Loucy (cell line): ENCODE data around the gene ADCY9.

Experiments
- H2AFZ ChIP-seq: fragments of 200-600 bp; sonication (generic); 2 replicates; pipeline ENCODE4 v1.6.0; 2016; ENCODE audit warnings: antibody characterized with exemption, mild to moderate bottlenecking, low read length, moderate library complexity
- H3F3A ChIP-seq: fragments of 200-600 bp; 2 replicates; pipeline ENCODE4 v1.6.0; 2016; ENCODE audit warnings: antibody characterized with exemption, low read depth, mild to moderate bottlenecking
- H3K27me3 ChIP-seq: fragments of 200-600 bp; sonication (generic); 2 replicates; pipeline ENCODE4 v1.6.1; 2014; ENCODE audit warnings: low read length, mild to moderate bottlenecking; ENCODE audit not compliant: insufficient read depth, poor library complexity, severe bottlenecking
- H3K36me3 ChIP-seq: fragments of 200-600 bp; sonication (generic); 2 replicates; pipeline ENCODE4 v1.6.1; 2016; ENCODE audit warnings: low read length; ENCODE audit not compliant: insufficient read depth
- H3K4me1 ChIP-seq: fragments of 200-600 bp; sonication (generic); 2 replicates; pipeline ENCODE4 v1.5.1; 2014; ENCODE audit warnings: low read length, mild to moderate bottlenecking; ENCODE audit not compliant: insufficient read depth, poor library complexity, severe bottlenecking
- H3K4me2 ChIP-seq: fragments of 200-600 bp; sonication (generic); 2 replicates; pipeline ENCODE4 v1.6.0; 2014; ENCODE audit warnings: antibody characterized with exemption, low read length, low read depth, mild to moderate bottlenecking; ENCODE audit not compliant: poor library complexity, severe bottlenecking
- H3K4me3 ChIP-seq: fragments of 200-600 bp; sonication (generic); 2 replicates; pipeline ENCODE4 v1.5.1; 2014; ENCODE audit warnings: low read length, mild to moderate bottlenecking, mixed read lengths; ENCODE audit not compliant: poor library complexity, severe bottlenecking
- H3K79me2 ChIP-seq: fragments of 200-600 bp; sonication (generic); 2 replicates; pipeline ENCODE4 v1.6.1; 2014; ENCODE audit warnings: low read length; ENCODE audit not compliant: insufficient read depth
- H3K9ac ChIP-seq: fragments of 200-600 bp; sonication (generic); 2 replicates; pipeline ENCODE4 v1.6.0; 2014; ENCODE audit warnings: mild to moderate bottlenecking, low read depth, low read length, moderate library complexity; ENCODE audit not compliant: poor library complexity, severe bottlenecking
- H3K9me2 ChIP-seq: fragments of 200-600 bp; sonication (generic); replicated peaks from 2 replicates; pipeline ENCODE4 v1.6.1; 2016; ENCODE audit warnings: low read depth, low read length, mixed read lengths
- H3K9me3 ChIP-seq: fragments of 200-600 bp; sonication (generic); 2 replicates; pipeline ENCODE4 v1.6.1; 2014; ENCODE audit warnings: mild to moderate bottlenecking, antibody characterized with exemption, low read length, low read depth; ENCODE audit not compliant: insufficient read depth
- H4K20me1 ChIP-seq: fragments of 200-600 bp; sonication (generic); 2 replicates; pipeline ENCODE4 v1.6.0; 2014; ENCODE audit warnings: antibody characterized with exemption, low read length, mild to moderate bottlenecking; ENCODE audit not compliant: insufficient read depth, poor library complexity, severe bottlenecking
- CTCF ChIP-seq: fragments of 200-600 bp; sonication (generic); conservative IDR thresholded peaks from 2 replicates; pipeline ENCODE4 v1.5.1; 2014; ENCODE audit warnings: mild to moderate bottlenecking, antibody characterized with exemption, low read length
- EZH2phosphoT487 ChIP-seq: fragments of 200-600 bp; IDR thresholded peaks from 2 replicates; pipeline ENCODE4 v1.6.1; 2018; ENCODE audit warnings: antibody characterized with exemption, mild to moderate bottlenecking, moderate library complexity, borderline replicate concordance

Gene ADCY9

GRCh38 chr16:4124535-4125294, 8.5 kb upstream of the ADCY9 start:
- H3K4me2 ChIP-seq = no peak overlapping the region
- TF ChIP-seq EZH2phosphoT487 (no peak), CTCF (no peak)
- no peak overlapping the region for H3K9ac ChIP-seq
- no peaks in the 10 kb centered on the region for H3K4me1 ChIP-seq
- H3K9me2 ChIP-seq = no peaks in the 10 kb centered on the region
- no peaks in the 10 kb centered on the region for H3K27me3 ChIP-seq
- no peaks in the 10 kb centered on the region for H3F3A ChIP-seq
- H3K36me3 ChIP-seq = no peaks in the 10 kb centered on the region
- no peaks in the 10 kb centered on the region for H4K20me1 ChIP-seq
- H3K79me2 ChIP-seq = no peaks in the 10 kb centered on the region
- H2AFZ ChIP-seq = no peak overlapping the region
- no peak overlapping the region for H3K4me3 ChIP-seq
- no peaks in the 10 kb centered on the region for H3K9me3 ChIP-seq

GRCh38 chr16:4123616-4124300, 7.5 kb upstream of the ADCY9 start:
- H4K20me1 ChIP-seq = no peaks in the 10 kb centered on the region
- no peak overlapping the region for H3K4me2 ChIP-seq
- H3K4me3 ChIP-seq = no peak overlapping the region
- no peaks in the 10 kb centered on the region for H3K27me3 ChIP-seq
- no peaks in the 10 kb centered on the region for H3K36me3 ChIP-seq
- no peak overlapping the region for H2AFZ ChIP-seq
- no peak overlapping the region for H3K9ac ChIP-seq
- no peaks in the 10 kb centered on the region for H3K9me3 ChIP-seq
- no peaks in the 10 kb centered on the region for H3K9me2 ChIP-seq
- H3K79me2 ChIP-seq = no peaks in the 10 kb centered on the region
- H3F3A ChIP-seq = no peaks in the 10 kb centered on the region
- H3K4me1 ChIP-seq = no peaks in the 10 kb centered on the region
- TF ChIP-seq EZH2phosphoT487 = no peak

GRCh38 chr16:4120176-4120575, 3.9 kb upstream of the ADCY9 start:
- Histone ChIP-seq H3K9ac (no peak overlapping the region), H3K4me2 (no peak overlapping the region), H4K20me1 (no peaks in the 10 kb centered on the region), H3F3A (no peaks in the 10 kb centered on the region), H3K9me2 (no peaks in the 10 kb centered on the region), H3K36me3 (no peaks in the 10 kb centered on the region), H3K27me3 (no peaks in the 10 kb centered on the region), H3K4me3 (no peak overlapping the region), H3K4me1 (no peaks in the 10 kb centered on the region), H3K9me3 (no peaks in the 10 kb centered on the region), H3K79me2 (no peaks in the 10 kb centered on the region), H2AFZ (no peak overlapping the region)
- TF ChIP-seq EZH2phosphoT487 (no peak), CTCF (no peak)
